Gastroesophageal sphincter (tissue), 4 donors: Measurements from ENCODE around the gene CTNND2. TPM values are rescaled to one million over a fixed set of nuclear protein-coding genes. Genes with fewer than 3 reads are reported as not detected.

Experiments used
- ATAC-seq: fragments of 150-250 bp; one replicate; pipeline ENCODE4 v1.9.1; 2016; ENCODE audit warnings: mild to moderate bottlenecking, moderate library complexity
- H3K27ac ChIP-seq, 4 donors: fragments of 200-600 bp; sonication (generic) in 3 of 4; 1 replicate in 3 of 4; 2 replicates in 1 of 4; pipeline ENCODE4 v1.5.1; 2016 to 2019
- H3K27me3 ChIP-seq: fragments of 200-600 bp; sonication (generic); one replicate; pipeline ENCODE4 v1.5.1; 2019
- H3K36me3 ChIP-seq, 2 donors: fragments of 200-600 bp; sonication (generic); one replicate each; pipeline ENCODE4 v1.5.1; 2019; ENCODE audit warnings: control low read depth in 1 of 2
- H3K4me1 ChIP-seq, 3 donors: fragments of 200-600 bp; sonication (generic); 1 replicate in 2 of 3; 2 replicates in 1 of 3; pipeline ENCODE4 v1.5.1; 2016 to 2019; ENCODE audit warnings: control low read depth in 2 of 3
- H3K4me3 ChIP-seq, 2 donors: fragments of 200-600 bp; sonication (generic); one replicate each; pipeline ENCODE4 v1.5.1; 2019; ENCODE audit warnings: mild to moderate bottlenecking in 1 of 2, moderate library complexity in 1 of 2
- H3K9me3 ChIP-seq, 3 donors: fragments of 200-600 bp; sonication (generic); one replicate each; pipeline ENCODE4 v1.5.1; 2017 to 2019; ENCODE audit warnings: control low read depth in 2 of 3
- CTCF ChIP-seq, 4 experiments: fragments of 200-600 bp in 2 of 4; fragments of 450-650 bp in 2 of 4; sonication (generic) in 1 of 4; IDR thresholded peaks; one replicate each; pipeline ENCODE4 v1.5.1; 2017 to 2019; ENCODE audit warnings: antibody characterized with exemption in 4 of 4, mild to moderate bottlenecking in 2 of 4, moderate library complexity in 2 of 4
- EP300 ChIP-seq: sonication (generic); formaldehyde crosslinking; IDR thresholded peaks from one replicate; pipeline ENCODE4 v1.6.1; 2017; ENCODE audit warnings: antibody characterized with exemption, mild to moderate bottlenecking
- POLR2A ChIP-seq, 2 donors: fragments of 450-650 bp; IDR thresholded peaks; one replicate each; pipeline ENCODE4 v1.6.1; 2017; ENCODE audit warnings: antibody characterized with exemption in 2 of 2, mild to moderate bottlenecking in 2 of 2, moderate library complexity in 1 of 2
- POLR2AphosphoS5 ChIP-seq: sonication (generic); formaldehyde crosslinking; IDR thresholded peaks from one replicate; pipeline ENCODE4 v1.6.1; 2017; ENCODE audit warnings: antibody characterized with exemption
- WGBS, 2 donors: methylation state at CpG; one replicate each; pipeline ENCODE4 v1.1.5; 2018; ENCODE audit warnings: low coverage in 1 of 2; 5-methylcytosine and 5-hydroxymethylcytosine counted together
- total RNA-seq, 4 donors: library from RNA; depleted of rRNA; stranded (reverse); fragments of >200 nt; gene quantifications; one replicate each; pipeline ENCODE4 v1.1.0, GENCODE V29; 2016

Gene CTNND2
- total RNA-seq, 4 donors from 2014 or later, result 0.40 to 3.1 (median 1.9) TPM

GRCh38 chr5:11588803-11589202, 315.4 kb downstream of the CTNND2 start:
- H3K9me3 ChIP-seq, result no peaks in the 10 kb centered on the region
- WGBS, 2 donors, result 7 to 21% methylated on average over 2 to 5 of the region's 6 CpGs
- no peak overlapping the region for H3K27ac ChIP-seq
- peaks cover 6% of the 10 kb centered on the region for H3K27me3 ChIP-seq
- TF ChIP-seq POLR2A (IDR thresholded peaks at IDR 0.05) (no peak), EP300 (no peak), POLR2AphosphoS5 (no peak), CTCF (IDR thresholded peaks at IDR 0.05) (no peak)
- no peaks in the 10 kb centered on the region for H3K36me3 ChIP-seq
- ATAC-seq, result no peak
- no peaks in the 10 kb centered on the region for H3K4me1 ChIP-seq
- peak overlapping the region in 1 of 2 donors; percentile 6 for H3K4me3 ChIP-seq

- 65 to 78% methylated on average over 6 of the region's 6 CpGs for WGBS, 2 donors
- no peak for ATAC-seq
- Histone ChIP-seq H3K4me1 (no peaks in the 10 kb centered on the region), H3K36me3 (no peaks in the 10 kb centered on the region), H3K27ac (no peak overlapping the region), H3K4me3 (no peak overlapping the region), H3K27me3 (peaks cover 6% of the 10 kb centered on the region), H3K9me3 (no peaks in the 10 kb centered on the region)
- TF ChIP-seq POLR2A (IDR thresholded peaks at IDR 0.05) (no peak), POLR2AphosphoS5 (no peak), EP300 (no peak), CTCF (IDR thresholded peaks at IDR 0.05) (no peak)
These were observed 320.2 kb downstream of the CTNND2 start for GRCh38 chr5:11584017-11584416.

DNA sequence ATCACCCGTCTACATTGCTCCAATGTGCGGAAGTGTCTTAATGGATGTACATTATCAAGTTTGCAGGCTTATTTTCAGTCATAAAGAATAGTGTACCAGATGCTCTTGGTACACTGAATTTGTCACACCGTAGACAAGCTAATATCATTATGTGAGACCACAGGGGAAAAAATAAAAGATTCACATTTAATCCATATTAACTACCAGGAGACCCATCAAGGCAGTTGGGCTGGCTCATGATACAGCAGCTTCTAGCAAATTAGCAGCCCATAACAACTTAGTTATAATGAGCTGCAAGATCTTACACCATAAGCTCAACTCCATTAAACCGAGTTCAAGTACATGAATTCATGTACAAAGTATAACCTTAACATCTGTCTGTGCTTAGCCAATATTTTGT, 324.9 kb downstream of the CTNND2 start:
- no peak overlapping the region for H3K27ac ChIP-seq
- H3K36me3 ChIP-seq, result no peaks in the 10 kb centered on the region
- 83 to 93% methylated on average over 4 of the region's 4 CpGs for WGBS, 2 donors
- no peak for TF ChIP-seq POLR2A (IDR thresholded peaks at IDR 0.05)
- no peak for TF ChIP-seq POLR2AphosphoS5
- H3K9me3 ChIP-seq, result no peaks in the 10 kb centered on the region
- no peak for ATAC-seq
- no peak overlapping the region for H3K4me3 ChIP-seq
- H3K4me1 ChIP-seq, result no peaks in the 10 kb centered on the region
- H3K27me3 ChIP-seq, result no peaks in the 10 kb centered on the region

DNA sequence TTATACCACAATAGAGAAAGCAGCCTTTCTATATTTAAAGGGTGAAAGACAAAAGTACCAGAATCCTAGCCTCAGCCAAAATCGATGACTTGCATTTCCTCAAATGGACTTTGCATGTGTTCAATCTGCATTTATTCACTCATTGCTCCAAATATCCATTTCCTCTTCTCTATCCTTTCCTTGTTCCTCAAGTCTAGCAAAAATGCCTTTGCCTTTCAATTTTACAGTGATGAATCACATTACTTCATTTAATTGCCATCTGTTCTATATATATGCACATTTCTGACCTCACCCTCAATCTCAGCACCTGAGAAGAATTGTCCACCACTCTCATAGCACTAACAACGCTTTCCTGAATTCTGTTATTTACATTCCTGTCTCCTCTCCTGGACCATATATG, 329.5 kb downstream of the CTNND2 start:
- H3K9me3 ChIP-seq, result no peaks in the 10 kb centered on the region
- 49 to 81% methylated on average over 2 of the region's 2 CpGs for WGBS, 2 donors
- no peaks in the 10 kb centered on the region for H3K4me1 ChIP-seq
- no peak for ATAC-seq
- no peaks in the 10 kb centered on the region for H3K36me3 ChIP-seq
- no peaks in the 10 kb centered on the region for H3K27me3 ChIP-seq
- no peak overlapping the region for H3K4me3 ChIP-seq
- TF ChIP-seq CTCF (IDR thresholded peaks at IDR 0.05) (no peak), POLR2AphosphoS5 (no peak), EP300 (no peak), POLR2A (IDR thresholded peaks at IDR 0.05) (no peak)
- H3K27ac ChIP-seq, result no peak overlapping the region

GRCh38 chr5:11573140-11573992, 330.9 kb downstream of the CTNND2 start:
- WGBS, 2 donors, result 42 to 50% methylated on average over 5 of the region's 5 CpGs
- Histone ChIP-seq H3K4me3 (no peak overlapping the region), H3K4me1 (no peaks in the 10 kb centered on the region), H3K27me3 (no peaks in the 10 kb centered on the region), H3K36me3 (no peaks in the 10 kb centered on the region), H3K9me3 (no peaks in the 10 kb centered on the region), H3K27ac (no peak overlapping the region)
- no peak for ATAC-seq
- no peak for TF ChIP-seq CTCF (IDR thresholded peaks at IDR 0.05)
- no peak for TF ChIP-seq POLR2AphosphoS5
- TF ChIP-seq POLR2A (IDR thresholded peaks at IDR 0.05), result no peak
- TF ChIP-seq EP300, result no peak
